K562 (cell line): Measurements from ENCODE around the gene EML3. TPM values are rescaled to one million over a fixed set of nuclear protein-coding genes. Genes with fewer than 3 reads are reported as not detected.

Experiments used
- ATF1 ChIP-seq, 2 experiments: fragments of 450-650 bp in 1 of 2; IDR thresholded peaks; 2 replicates each; pipeline ENCODE4 v1.6.1; 2016; ENCODE audit warnings: missing compliant biosample characterization in 1 of 2, missing genetic modification characterization in 1 of 2
- CEBPG ChIP-seq, 3 experiments: fragments of 200-800 bp in 1 of 3; sonication (Bioruptor generic) in 1 of 3; sonication (generic) in 1 of 3; formaldehyde crosslinking in 1 of 3; IDR thresholded peaks in 2 of 3; conservative IDR thresholded peaks in 1 of 3; 2 replicates each; pipeline versions ENCODE4 v1.6.1 to v1.8.0; 2016 to 2022; ENCODE audit warnings: missing compliant biosample characterization in 2 of 3, missing genetic modification characterization in 2 of 3, mild to moderate bottlenecking in 1 of 3, missing genetic modification reagents in 1 of 3
- CHD1 ChIP-seq: fragments of 200-600 bp; sonication (generic); IDR thresholded peaks from one replicate; pipeline ENCODE4 v1.6.1; 2012; ENCODE audit warnings: mild to moderate bottlenecking, moderate library complexity, low read length, inconsistent platforms
- DNMT1 ChIP-seq: fragments of 450-650 bp; IDR thresholded peaks from 2 replicates; pipeline ENCODE4 v1.6.1; 2016; ENCODE audit warnings: antibody characterized with exemption, mild to moderate bottlenecking
- ELF4 ChIP-seq: fragments of 450-650 bp; formaldehyde crosslinking; IDR thresholded peaks from 2 replicates; pipeline ENCODE4 v1.4.0; 2022; ENCODE audit warnings: missing genetic modification characterization
- ESRRA ChIP-seq: fragments of 450-650 bp; IDR thresholded peaks from 2 replicates; pipeline ENCODE4 v1.6.1; 2014; ENCODE audit warnings: low read depth, mild to moderate bottlenecking, moderate library complexity, borderline replicate concordance
- HEY1 ChIP-seq: fragments of 250-450 bp; sonication (Bioruptor Pico); IDR thresholded peaks from 2 replicates; pipeline ENCODE4 v1.5.0; 2020; ENCODE audit warnings: mild to moderate bottlenecking, moderate library complexity, borderline replicate concordance
- KDM4B ChIP-seq, 2 experiments: fragments of 450-650 bp in 1 of 2; sonication (generic) in 1 of 2; IDR thresholded peaks; 2 replicates each; pipeline ENCODE4 v1.6.1; 2016 to 2017; ENCODE audit warnings: borderline replicate concordance in 2 of 2, antibody characterized with exemption in 1 of 2, low read depth in 1 of 2, mild to moderate bottlenecking in 1 of 2
- MYNN ChIP-seq, 2 experiments: sonication (generic); formaldehyde crosslinking in 1 of 2; IDR thresholded peaks; 2 replicates each; pipeline versions ENCODE4 v1.5.0 to v1.6.1; 2016 to 2020; ENCODE audit warnings: antibody characterized with exemption in 1 of 2, missing genetic modification reagents in 1 of 2
- NCOA1 ChIP-seq: fragments of 450-650 bp; IDR thresholded peaks from 2 replicates; pipeline ENCODE4 v1.6.1; 2016; ENCODE audit warnings: low read depth
- POLR3G ChIP-seq: IDR thresholded peaks from 2 replicates; pipeline ENCODE4 v1.6.1; 2011; ENCODE audit not compliant: insufficient read length, insufficient replicate concordance; ENCODE audit errors: extremely low read depth
- PRPF4 ChIP-seq: fragments of 200-400 bp; formaldehyde crosslinking; IDR thresholded peaks from one replicate; pipeline ENCODE4 v1.6.1; 2017; ENCODE audit warnings: low read length, low read depth, mild to moderate bottlenecking; ENCODE audit not compliant: insufficient read depth, poor library complexity, severe bottlenecking
- RFX7 ChIP-seq: fragments of 250-450 bp; sonication (Bioruptor Pico); IDR thresholded peaks from 2 replicates; pipeline ENCODE4 v1.5.1; 2021; ENCODE audit warnings: mild to moderate bottlenecking
- TAF9B ChIP-seq: fragments of 450-650 bp; IDR thresholded peaks from 2 replicates; pipeline ENCODE4 v1.6.1; 2018; ENCODE audit warnings: mild to moderate bottlenecking; ENCODE audit not compliant: partially characterized antibody
- TSC22D4 ChIP-seq: fragments of 450-650 bp; IDR thresholded peaks from 2 replicates; pipeline ENCODE4 v1.6.1; 2016; ENCODE audit warnings: missing genetic modification characterization, missing biosample characterization, control low read depth
- ZNF121 ChIP-seq: sonication (generic); formaldehyde crosslinking; conservative IDR thresholded peaks from 2 replicates; pipeline ENCODE4 v1.8.0; 2022; ENCODE audit warnings: missing genetic modification reagents
- ZNF146 ChIP-seq: IDR thresholded peaks from one replicate; pipeline ENCODE4 v1.6.1; 2018; ENCODE audit warnings: missing compliant biosample characterization; ENCODE audit not compliant: unreplicated experiment
- ZNF507 ChIP-seq: conservative IDR thresholded peaks from 2 replicates; pipeline ENCODE4 v1.6.1; 2017; ENCODE audit warnings: missing genetic modification characterization, missing compliant biosample characterization
- ZNF699 ChIP-seq: fragments of 250-450 bp; sonication (Bioruptor Pico); IDR thresholded peaks from 2 replicates; pipeline ENCODE4 v1.8.0; 2021; ENCODE audit warnings: mild to moderate bottlenecking, moderate library complexity; ENCODE audit not compliant: insufficient replicate concordance
- ZSCAN32 ChIP-seq: fragments of 450-650 bp; formaldehyde crosslinking; IDR thresholded peaks from 2 replicates; pipeline ENCODE4 v1.4.0; 2020; ENCODE audit warnings: mild to moderate bottlenecking, moderate library complexity
- polyA plus RNA-seq, 8 experiments: library from polyadenylated mRNA; depleted of rRNA in 4 of 8; stranded (reverse) in 5 of 8; unstranded in 3 of 8; fragments of >200 nt; fragmentation: Nextera tagmentation in 2 of 8; fragmentation: Illumina TruSeq in 1 of 8; extraction: Ambion mirVana in 2 of 8; extraction: Trizol in 1 of 8; gene quantifications; 2 replicates each; pipeline versions ENCODE4 v1.2.1 to v1.2.3, GENCODE V29; 2011 to 2014; ENCODE audit warnings: inconsistent platforms in 1 of 8, missing spikeins in 1 of 8
- total RNA-seq, 7 experiments: library from RNA; depleted of rRNA in 6 of 7; stranded (reverse); fragments of >200 nt in 6 of 7; fragmentation: Illumina TruSeq in 2 of 7; extraction: Trizol in 2 of 7; gene quantifications; 2 replicates each; pipeline versions ENCODE4 v1.2.1 to v1.2.3, GENCODE V29; 2011 to 2021; ENCODE audit warnings: low replicate concordance in 1 of 7
- TF ChIP-seq, protein P1 (sequence below): conservative IDR thresholded peaks from 2 replicates; pipeline ENCODE4 v1.6.1; 2011; ENCODE audit warnings: low read depth, mild to moderate bottlenecking, low read length; ENCODE audit not compliant: control insufficient read depth
- TF ChIP-seq, protein P2 (sequence below), 3 experiments: fragments of 200-800 bp in 1 of 3; fragments of 250-450 bp in 1 of 3; fragments of 450-650 bp in 1 of 3; sonication (Bioruptor Pico) in 1 of 3; sonication (Bioruptor generic) in 1 of 3; formaldehyde crosslinking in 1 of 3; IDR thresholded peaks; 2 replicates each; pipeline versions ENCODE4 v1.6.1 to v1.8.0; 2016 to 2022; ENCODE audit warnings: mild to moderate bottlenecking in 2 of 3, missing genetic modification characterization in 2 of 3, missing compliant biosample characterization in 1 of 3, moderate library complexity in 1 of 3

The EML3 gene
- total and polyA plus RNA-seq, 9 of the 15 experiments (the other 6 are each of a cell fraction or from before 2014, with no cell fraction given), result 0.32 to 90.5 (median 26.4) TPM

GRCh38 chr11:62560566-62561103 lies 51.9 kb downstream of the EML3 start (continued):
- TF ChIP-seq DNMT1, result no peak
- no peak for TF ChIP-seq ZNF121
- TF ChIP-seq, protein P1, sequence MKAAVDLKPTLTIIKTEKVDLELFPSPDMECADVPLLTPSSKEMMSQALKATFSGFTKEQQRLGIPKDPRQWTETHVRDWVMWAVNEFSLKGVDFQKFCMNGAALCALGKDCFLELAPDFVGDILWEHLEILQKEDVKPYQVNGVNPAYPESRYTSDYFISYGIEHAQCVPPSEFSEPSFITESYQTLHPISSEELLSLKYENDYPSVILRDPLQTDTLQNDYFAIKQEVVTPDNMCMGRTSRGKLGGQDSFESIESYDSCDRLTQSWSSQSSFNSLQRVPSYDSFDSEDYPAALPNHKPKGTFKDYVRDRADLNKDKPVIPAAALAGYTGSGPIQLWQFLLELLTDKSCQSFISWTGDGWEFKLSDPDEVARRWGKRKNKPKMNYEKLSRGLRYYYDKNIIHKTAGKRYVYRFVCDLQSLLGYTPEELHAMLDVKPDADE, result no peak
- TF ChIP-seq ZNF507 (tag), result no peak
- TF ChIP-seq MYNN (IDR thresholded peaks at IDR 0.05), result no peak
- TF ChIP-seq MYNN (CRISPR knock-in tag; IDR thresholded peaks at IDR 0.05), result no peak
- TF ChIP-seq ELF4 (CRISPR knock-in tag), result no peak
- no peak for TF ChIP-seq ATF1 (CRISPR knock-in tag; IDR thresholded peaks at IDR 0.05)
- TF ChIP-seq ATF1 (tag; IDR thresholded peaks at IDR 0.05), result no peak
- TF ChIP-seq RFX7 (CRISPR knock-in tag), result no peak
- no peak for TF ChIP-seq TAF9B
- TF ChIP-seq TSC22D4 (tag), result no peak
- no peak for TF ChIP-seq PRPF4
- TF ChIP-seq CEBPG (CRISPR knock-in tag; IDR thresholded peaks at IDR 0.05), result peak; percentile 54; the same call in 1 of the 2 replicates
- TF ChIP-seq CEBPG (tag; conservative IDR thresholded peaks at IDR 0.05 in 1 of 2, IDR thresholded peaks at IDR 0.05 in 1 of 2), result no peak
- TF ChIP-seq ESRRA, result peak; percentile 35; the same call in 1 of the 2 replicates
- TF ChIP-seq ZSCAN32, result no peak
- TF ChIP-seq, protein P2, sequence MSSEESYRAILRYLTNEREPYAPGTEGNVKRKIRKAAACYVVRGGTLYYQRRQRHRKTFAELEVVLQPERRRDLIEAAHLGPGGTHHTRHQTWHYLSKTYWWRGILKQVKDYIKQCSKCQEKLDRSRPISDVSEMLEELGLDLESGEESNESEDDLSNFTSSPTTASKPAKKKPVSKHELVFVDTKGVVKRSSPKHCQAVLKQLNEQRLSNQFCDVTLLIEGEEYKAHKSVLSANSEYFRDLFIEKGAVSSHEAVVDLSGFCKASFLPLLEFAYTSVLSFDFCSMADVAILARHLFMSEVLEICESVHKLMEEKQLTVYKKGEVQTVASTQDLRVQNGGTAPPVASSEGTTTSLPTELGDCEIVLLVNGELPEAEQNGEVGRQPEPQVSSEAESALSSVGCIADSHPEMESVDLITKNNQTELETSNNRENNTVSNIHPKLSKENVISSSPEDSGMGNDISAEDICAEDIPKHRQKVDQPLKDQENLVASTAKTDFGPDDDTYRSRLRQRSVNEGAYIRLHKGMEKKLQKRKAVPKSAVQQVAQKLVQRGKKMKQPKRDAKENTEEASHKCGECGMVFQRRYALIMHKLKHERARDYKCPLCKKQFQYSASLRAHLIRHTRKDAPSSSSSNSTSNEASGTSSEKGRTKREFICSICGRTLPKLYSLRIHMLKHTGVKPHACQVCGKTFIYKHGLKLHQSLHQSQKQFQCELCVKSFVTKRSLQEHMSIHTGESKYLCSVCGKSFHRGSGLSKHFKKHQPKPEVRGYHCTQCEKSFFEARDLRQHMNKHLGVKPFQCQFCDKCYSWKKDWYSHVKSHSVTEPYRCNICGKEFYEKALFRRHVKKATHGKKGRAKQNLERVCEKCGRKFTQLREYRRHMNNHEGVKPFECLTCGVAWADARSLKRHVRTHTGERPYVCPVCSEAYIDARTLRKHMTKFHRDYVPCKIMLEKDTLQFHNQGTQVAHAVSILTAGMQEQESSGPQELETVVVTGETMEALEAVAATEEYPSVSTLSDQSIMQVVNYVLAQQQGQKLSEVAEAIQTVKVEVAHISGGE (CRISPR knock-in tag; IDR thresholded peaks at IDR 0.05), result no peak
- no peak for TF ChIP-seq NCOA1
- no peak for TF ChIP-seq CHD1
- TF ChIP-seq POLR3G, result no peak
- no peak for TF ChIP-seq HEY1 (CRISPR knock-in tag)
- no peak for TF ChIP-seq KDM4B (IDR thresholded peaks at IDR 0.05; ENCODE audit: borderline replicate concordance in 2 of 2, low read depth in 1 of 2)
- TF ChIP-seq ZNF146, result no peak
- TF ChIP-seq ZNF699 (CRISPR knock-in tag), result no peak
